H9 (cell line): ENCODE measurements around the gene RAP1GDS1. TPM values are rescaled to one million over a fixed set of nuclear protein-coding genes. Genes with fewer than 3 reads are reported as not detected.

Source experiments
- DNase-seq: peaks from one replicate; pipeline ENCODE4 v3.0.0-alpha.2; 2017
- H2AFZ ChIP-seq: one replicate; pipeline ENCODE4 v1.6.1; 2013; ENCODE audit warnings: mild to moderate bottlenecking, low read length, control low read depth, moderate library complexity
- H2AK5ac ChIP-seq: 2 replicates; pipeline ENCODE4 v1.6.1; 2013; ENCODE audit warnings: low read length, control low read depth, mixed read lengths; ENCODE audit not compliant: insufficient read length
- H2BK120ac ChIP-seq: one replicate; pipeline ENCODE4 v1.6.1; 2013; ENCODE audit warnings: low read depth, mild to moderate bottlenecking, low read length, control low read depth, inconsistent platforms; ENCODE audit not compliant: poor library complexity, severe bottlenecking
- H2BK12ac ChIP-seq: 2 replicates; pipeline ENCODE4 v1.6.1; 2013; ENCODE audit warnings: low read length, control low read depth, mixed read lengths, low read depth; ENCODE audit not compliant: insufficient read length
- H2BK15ac ChIP-seq: 2 replicates; pipeline ENCODE4 v1.6.1; 2013; ENCODE audit warnings: low read depth, low read length, control low read depth
- H2BK20ac ChIP-seq: one replicate; pipeline ENCODE4 v1.6.1; 2013; ENCODE audit warnings: low read depth, mild to moderate bottlenecking, low read length, control low read depth, inconsistent platforms; ENCODE audit not compliant: poor library complexity, severe bottlenecking
- H2BK5ac ChIP-seq: 2 replicates; pipeline ENCODE4 v1.6.1; 2013; ENCODE audit warnings: low read length, control low read depth, mixed read lengths; ENCODE audit not compliant: insufficient read length
- H3K14ac ChIP-seq: 2 replicates; pipeline ENCODE4 v1.6.1; 2013; ENCODE audit warnings: low read length, control low read depth; ENCODE audit not compliant: insufficient read depth
- H3K18ac ChIP-seq: 2 replicates; pipeline ENCODE4 v1.6.1; 2013; ENCODE audit warnings: low read depth, mild to moderate bottlenecking, mixed read lengths, low read length, control low read depth; ENCODE audit not compliant: insufficient read length
- H3K23ac ChIP-seq: 2 replicates; pipeline ENCODE4 v1.6.1; 2013; ENCODE audit warnings: low read length, control low read depth, mixed read lengths, low read depth; ENCODE audit not compliant: insufficient read length
- H3K23me2 ChIP-seq: 2 replicates; pipeline ENCODE4 v1.6.1; 2013; ENCODE audit warnings: low read depth, mild to moderate bottlenecking, mixed read lengths, low read length, control low read depth; ENCODE audit not compliant: insufficient read length, poor library complexity, severe bottlenecking
- H3K27ac ChIP-seq: 2 replicates; pipeline ENCODE4 v1.5.1; 2013; ENCODE audit warnings: low read length, control low read depth, mixed read lengths, low read depth; ENCODE audit not compliant: insufficient read length
- H3K27me3 ChIP-seq: 2 replicates; pipeline ENCODE4 v1.6.1; 2013; ENCODE audit warnings: low read length, control low read depth, inconsistent platforms; ENCODE audit not compliant: insufficient read depth
- H3K4ac ChIP-seq: 2 replicates; pipeline ENCODE4 v1.6.1; 2013; ENCODE audit warnings: low read depth, mild to moderate bottlenecking, control low read depth, inconsistent platforms, low read length, moderate library complexity
- H3K4me1 ChIP-seq: 2 replicates; pipeline ENCODE4 v1.6.1; 2013; ENCODE audit warnings: low read length, control low read depth, inconsistent platforms; ENCODE audit not compliant: insufficient read depth
- H3K4me2 ChIP-seq: 2 replicates; pipeline ENCODE4 v1.6.1; 2013; ENCODE audit warnings: low read length, control low read depth, mixed read lengths; ENCODE audit not compliant: insufficient read length, insufficient read depth
- H3K56ac ChIP-seq: 2 replicates; pipeline ENCODE4 v1.6.1; 2013; ENCODE audit warnings: low read depth, mild to moderate bottlenecking, mixed read lengths, low read length, control low read depth; ENCODE audit not compliant: insufficient read length
- H3K79me1 ChIP-seq: 2 replicates; pipeline ENCODE4 v1.6.1; 2013; ENCODE audit warnings: low read depth, mild to moderate bottlenecking, moderate library complexity, low read length, control low read depth, inconsistent platforms; ENCODE audit not compliant: insufficient read depth, poor library complexity, severe bottlenecking
- H3K79me2 ChIP-seq: 2 replicates; pipeline ENCODE4 v1.6.1; 2013; ENCODE audit warnings: low read length, control low read depth, inconsistent platforms; ENCODE audit not compliant: insufficient read depth
- H3K9ac ChIP-seq: 2 replicates; pipeline ENCODE4 v1.6.1; 2013; ENCODE audit warnings: low read length, control low read depth, mixed read lengths; ENCODE audit not compliant: insufficient read length; ENCODE audit errors: extremely low read depth
- H3K9me3 ChIP-seq: one replicate; pipeline ENCODE4 v1.6.1; 2013; ENCODE audit warnings: low read depth, low read length, inconsistent platforms; ENCODE audit not compliant: control insufficient read depth
- H3T11ph ChIP-seq: one replicate; pipeline ENCODE4 v1.6.1; 2013; ENCODE audit warnings: mild to moderate bottlenecking, low read length, control low read depth, inconsistent platforms
- H4K20me1 ChIP-seq: one replicate; pipeline ENCODE4 v1.6.1; 2013; ENCODE audit not compliant: control insufficient read depth, insufficient read length, insufficient read depth
- H4K5ac ChIP-seq: 2 replicates; pipeline ENCODE4 v1.6.1; 2013; ENCODE audit warnings: low read depth, mild to moderate bottlenecking, mixed read lengths, low read length, control low read depth; ENCODE audit not compliant: insufficient read length
- H4K8ac ChIP-seq: replicated peaks from 2 replicates; pipeline ENCODE4 v1.6.1; 2013; ENCODE audit warnings: low read length, control low read depth, mixed read lengths, low read depth; ENCODE audit not compliant: insufficient read length
- H4K91ac ChIP-seq: 2 replicates; pipeline ENCODE4 v1.6.1; 2013; ENCODE audit warnings: low read depth, mild to moderate bottlenecking, moderate library complexity, mixed read lengths, low read length, control low read depth; ENCODE audit not compliant: insufficient read length
- H3K27ac Mint-ChIP-seq, 3 experiments: 2 replicates in 2 of 3; 3 replicates in 1 of 3; pipeline ENCODE4 v1.8.0; 2020 to 2021; ENCODE audit warnings: mixed read lengths in 3 of 3, mild to moderate bottlenecking in 1 of 3, moderate library complexity in 1 of 3
- H3K27me3 Mint-ChIP-seq: 2 replicates; pipeline ENCODE4 v1.8.0; 2021; ENCODE audit warnings: low read depth, mild to moderate bottlenecking, moderate library complexity, mixed read lengths
- H3K36me3 Mint-ChIP-seq, 3 experiments: 2 replicates in 2 of 3; 3 replicates in 1 of 3; pipeline ENCODE4 v1.8.0; 2020 to 2021; ENCODE audit warnings: low read depth in 3 of 3, mixed read lengths in 3 of 3; ENCODE audit not compliant: insufficient read depth in 1 of 3
- H3K4me1 Mint-ChIP-seq, 2 experiments: 2 replicates each; pipeline ENCODE4 v1.8.0; 2020; ENCODE audit warnings: mixed read lengths in 2 of 2
- H3K4me3 Mint-ChIP-seq, 2 experiments: 2 replicates in 1 of 2; 3 replicates in 1 of 2; pipeline ENCODE4 v1.8.0; 2020 to 2021; ENCODE audit warnings: mild to moderate bottlenecking in 2 of 2, mixed read lengths in 2 of 2, moderate library complexity in 1 of 2
- H3K9me3 Mint-ChIP-seq, 2 experiments: 2 replicates in 1 of 2; 3 replicates in 1 of 2; pipeline ENCODE4 v1.8.0; 2020; ENCODE audit warnings: mild to moderate bottlenecking in 2 of 2, mixed read lengths in 2 of 2, moderate library complexity in 1 of 2
- CTCF ChIP-seq: fragments of 200-600 bp; sonication (generic); conservative IDR thresholded peaks from 3 replicates; pipeline ENCODE4 v1.8.0; 2021; ENCODE audit warnings: antibody characterized with exemption, mild to moderate bottlenecking
- WGBS: extraction: QIAGEN DNeasy Blood & Tissue Kit; methylation state at CpG from one replicate; pipeline ENCODE4 v1.1.7; 2013; ENCODE audit warnings: missing lambda C conversion rate, low lambda C conversion rate, mixed read lengths; ENCODE audit not compliant: insufficient read length; ENCODE audit errors: extremely low coverage; 5-methylcytosine and 5-hydroxymethylcytosine counted together
- total RNA-seq: library from RNA; stranded (reverse); gene quantifications from 2 replicates; pipeline ENCODE4 v1.2.1, GENCODE V29; 2021

The RAP1GDS1 gene
- total RNA-seq, 1 experiment from 2014 or later = 25.2 TPM

GRCh38 chr4:98245226-98245625 lies 16.0 kb upstream of the RAP1GDS1 start:
- H4K20me1 ChIP-seq = no peaks in the 10 kb centered on the region
- H4K8ac ChIP-seq = no peak overlapping the region
- no peak overlapping the region for H3K27ac ChIP-seq
- H3K9me3 ChIP-seq = no peaks in the 10 kb centered on the region
- Mint-ChIP-seq H3K4me3 (no peak overlapping the region), H3K9me3 (no peaks in the 10 kb centered on the region), H3K4me1 (no peaks in the 10 kb centered on the region), H3K27ac (no peak overlapping the region), H3K36me3 (no peaks in the 10 kb centered on the region), H3K27me3 (no peaks in the 10 kb centered on the region; the same call in 1 of the 2 replicates)
- H3K23ac ChIP-seq = no peak overlapping the region
- no peak overlapping the region for H2BK120ac ChIP-seq
- no peak overlapping the region for H2AFZ ChIP-seq
- no peak overlapping the region for H2BK5ac ChIP-seq
- H4K91ac ChIP-seq = no peak overlapping the region
- H3K79me2 ChIP-seq = no peaks in the 10 kb centered on the region
- no peak overlapping the region for H3K4me2 ChIP-seq
- no peak overlapping the region for H2AK5ac ChIP-seq
- no peak overlapping the region for H3K9ac ChIP-seq
- no peaks in the 10 kb centered on the region for H3K79me1 ChIP-seq
- no peak for DNase-seq
- H4K5ac ChIP-seq = no peak overlapping the region
- H3K4me1 ChIP-seq = no peaks in the 10 kb centered on the region
- H3K56ac ChIP-seq = no peak overlapping the region
- H3T11ph ChIP-seq = no peak overlapping the region
- no peak overlapping the region for H2BK12ac ChIP-seq
- no peak overlapping the region for H2BK15ac ChIP-seq
- no peak overlapping the region for H3K14ac ChIP-seq
- no peak for TF ChIP-seq CTCF
- no peaks in the 10 kb centered on the region for H3K23me2 ChIP-seq
- no peak overlapping the region for H2BK20ac ChIP-seq
- no peaks in the 10 kb centered on the region for H3K27me3 ChIP-seq
- no peak overlapping the region for H3K4ac ChIP-seq
- no peak overlapping the region for H3K18ac ChIP-seq
- WGBS = no CpG with 5 or more reads among the region's 4 CpGs
